ENCODE measurements around the gene TMEM25.

DNA sequence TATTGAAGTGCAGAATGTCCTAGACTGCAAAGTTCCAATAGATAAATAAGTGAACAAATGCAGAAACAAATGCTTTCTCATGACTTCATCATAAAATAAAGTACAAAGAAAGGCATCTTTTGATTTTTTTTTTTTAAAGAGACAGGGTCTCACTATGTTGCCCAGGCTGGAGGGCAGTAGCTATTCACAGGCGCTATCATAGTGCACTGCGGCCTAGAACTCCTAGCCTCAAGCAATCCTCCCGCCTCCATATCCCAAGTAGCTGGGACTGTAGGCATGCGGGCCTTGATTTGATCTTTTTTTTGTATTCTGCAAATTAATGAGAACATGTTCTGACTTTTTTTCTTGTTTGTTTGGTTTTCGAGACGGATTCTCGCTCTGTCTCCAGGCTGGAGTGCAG is 43.6 kb downstream of the TMEM25 start:
- TF ChIP-seq, protein P1, sequence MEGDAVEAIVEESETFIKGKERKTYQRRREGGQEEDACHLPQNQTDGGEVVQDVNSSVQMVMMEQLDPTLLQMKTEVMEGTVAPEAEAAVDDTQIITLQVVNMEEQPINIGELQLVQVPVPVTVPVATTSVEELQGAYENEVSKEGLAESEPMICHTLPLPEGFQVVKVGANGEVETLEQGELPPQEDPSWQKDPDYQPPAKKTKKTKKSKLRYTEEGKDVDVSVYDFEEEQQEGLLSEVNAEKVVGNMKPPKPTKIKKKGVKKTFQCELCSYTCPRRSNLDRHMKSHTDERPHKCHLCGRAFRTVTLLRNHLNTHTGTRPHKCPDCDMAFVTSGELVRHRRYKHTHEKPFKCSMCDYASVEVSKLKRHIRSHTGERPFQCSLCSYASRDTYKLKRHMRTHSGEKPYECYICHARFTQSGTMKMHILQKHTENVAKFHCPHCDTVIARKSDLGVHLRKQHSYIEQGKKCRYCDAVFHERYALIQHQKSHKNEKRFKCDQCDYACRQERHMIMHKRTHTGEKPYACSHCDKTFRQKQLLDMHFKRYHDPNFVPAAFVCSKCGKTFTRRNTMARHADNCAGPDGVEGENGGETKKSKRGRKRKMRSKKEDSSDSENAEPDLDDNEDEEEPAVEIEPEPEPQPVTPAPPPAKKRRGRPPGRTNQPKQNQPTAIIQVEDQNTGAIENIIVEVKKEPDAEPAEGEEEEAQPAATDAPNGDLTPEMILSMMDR (IDR thresholded peaks at IDR 0.05): no peak
- TF ChIP-seq POLR2A (IDR thresholded peaks at IDR 0.05): no peak

Data from testis (tissue), 2 donors.